Measurements from ENCODE around the gene RAB44. TPM values are rescaled to one million over a fixed set of nuclear protein-coding genes. Genes with fewer than 3 reads are reported as not detected.

RAB44 gene
- total and polyA plus RNA-seq, 2 of the 13 experiments (the other 11 are each of a cell fraction or from before 2014, with no cell fraction given) = not detected

- TF ChIP-seq ZBTB4 (CRISPR knock-in tag; IDR thresholded peaks at IDR 0.05; ENCODE audit: borderline replicate concordance) (peak; percentile 84; the same call in 1 of the 2 replicates), ZNF329 (CRISPR knock-in tag; IDR thresholded peaks at IDR 0.05; ENCODE audit: low read depth) (0 out of 2 replicates have a peak, but pooled peaks have one; percentile 37), MTF1 (CRISPR knock-in tag; IDR thresholded peaks at IDR 0.05) (no peak), ZBTB40 (IDR thresholded peaks at IDR 0.05) (no peak), ZBTB40 (CRISPR knock-in tag; IDR thresholded peaks at IDR 0.05) (peak; percentile 53; the same call in 1 of the 2 replicates), CREBL2 (CRISPR knock-in tag; IDR thresholded peaks at IDR 0.05; ENCODE audit: borderline replicate concordance) (no peak), ZNF784 (CRISPR knock-in tag; IDR thresholded peaks at IDR 0.05; ENCODE audit: borderline replicate concordance) (no peak; the same call in 1 of the 2 replicates), SMAD3 (CRISPR knock-in tag; IDR thresholded peaks at IDR 0.05) (peak; percentile 84; the same call in 1 of the 2 replicates), SIX1 (CRISPR knock-in tag; IDR thresholded peaks at IDR 0.05; ENCODE audit: borderline replicate concordance) (peak; percentile 82; the same call in 1 of the 2 replicates), ZMAT5 (CRISPR knock-in tag; IDR thresholded peaks at IDR 0.05; ENCODE audit: borderline replicate concordance, low read depth) (no peak)
Measured at GRCh38 chr6:36683656-36684446, 13.8 kb upstream of the RAB44 start (continued).
